Activated CD8-positive, alpha-beta memory T cell treated with anti-CD3 and anti-CD28 coated beads, Interleukin-2, amount 50 U/mL, for 4 hours (primary cell): ENCODE measurements around the gene ACTA1.
"Not testable (repeated sequence)": the region's sequence is repeated elsewhere in the genome, so short reads cannot be mapped to it uniquely, and the experiment has no call there.

Source experiments
- DNase-seq: peaks from one replicate; pipeline ENCODE4 v3.0.0-alpha.2; 2020

Gene ACTA1

DNA sequence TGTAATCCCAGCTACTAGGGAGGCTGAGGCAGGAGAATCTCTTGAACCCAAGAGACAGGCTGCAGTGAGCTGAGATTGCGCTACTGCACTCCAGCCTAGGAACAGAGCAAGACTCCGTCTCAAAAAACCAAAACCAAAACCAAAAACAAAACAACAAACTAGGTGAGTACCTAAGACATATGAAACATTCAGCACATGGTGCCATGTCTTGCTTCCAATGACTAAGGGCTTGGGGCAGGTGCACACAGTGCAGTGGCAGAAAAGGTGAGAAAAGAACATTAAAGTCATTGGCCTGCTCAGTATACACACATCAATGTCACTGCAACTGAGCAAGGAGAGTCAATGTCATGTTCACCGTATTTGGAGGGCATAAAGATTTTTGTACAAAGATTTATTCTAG lies 4.1 kb upstream of the ACTA1 start:
- no peak for DNase-seq

DNA sequence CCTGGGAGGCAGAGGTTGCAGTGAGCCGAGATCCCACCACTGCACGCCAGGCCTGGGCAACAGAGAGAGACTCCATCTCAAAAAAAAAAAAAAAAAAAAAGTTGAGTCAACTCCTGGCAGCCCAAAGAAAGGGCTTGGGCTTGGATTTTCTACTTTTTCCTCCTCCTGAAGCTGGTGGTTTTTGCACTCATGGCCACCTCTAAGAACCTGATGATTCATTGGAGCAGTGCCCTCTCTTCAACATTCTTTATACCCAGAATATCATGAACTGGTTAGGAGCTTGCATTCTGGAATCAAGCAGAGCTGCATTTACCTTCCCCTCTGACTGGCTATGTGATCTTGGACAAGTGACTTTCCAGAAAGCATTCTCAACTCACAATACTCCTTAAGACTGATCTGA lies 3.5 kb upstream of the ACTA1 start:
- no peak for DNase-seq

DNA sequence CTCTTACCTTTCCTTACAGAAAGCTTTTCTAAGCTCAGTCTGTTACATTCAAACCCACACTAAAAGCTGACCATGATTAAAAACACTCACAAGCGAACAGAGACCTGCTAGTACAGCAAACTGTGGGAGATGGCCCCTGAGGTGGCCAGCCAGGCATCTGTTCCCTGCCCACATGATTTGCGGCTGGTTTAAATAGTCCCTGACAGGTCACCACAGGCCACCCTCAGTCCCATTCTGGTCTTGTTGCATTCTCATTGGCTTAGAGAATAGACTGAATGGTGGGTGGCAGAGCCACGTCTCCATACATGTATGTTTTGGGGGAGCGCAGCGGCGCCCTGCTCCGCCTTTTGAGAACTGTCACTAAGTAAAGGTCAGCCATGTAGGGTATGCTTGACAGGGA lies 2.3 kb upstream of the ACTA1 start:
- no peak for DNase-seq

DNA sequence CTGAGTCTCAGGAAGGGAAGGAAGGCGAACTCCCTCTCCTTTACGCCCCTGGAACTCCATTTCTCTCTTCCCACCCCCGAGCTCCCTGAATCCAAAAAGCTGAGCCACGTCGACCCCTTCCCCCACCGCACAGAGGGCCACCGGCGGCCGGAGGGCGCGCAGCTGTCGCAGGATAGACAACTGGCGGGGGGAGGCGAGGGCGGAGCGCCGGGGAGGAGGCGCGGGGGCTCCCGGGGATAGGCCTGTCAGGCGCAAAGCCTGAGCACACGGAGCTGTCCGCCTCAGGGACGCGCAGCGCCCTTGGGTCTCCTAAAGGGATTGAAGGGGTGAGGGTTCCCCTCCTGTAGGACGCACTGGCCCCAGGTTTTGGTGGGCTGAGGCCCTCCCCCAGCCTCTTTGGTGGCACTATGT lies 752 bp upstream of the ACTA1 start:
- DNase-seq: no peak

DNA sequence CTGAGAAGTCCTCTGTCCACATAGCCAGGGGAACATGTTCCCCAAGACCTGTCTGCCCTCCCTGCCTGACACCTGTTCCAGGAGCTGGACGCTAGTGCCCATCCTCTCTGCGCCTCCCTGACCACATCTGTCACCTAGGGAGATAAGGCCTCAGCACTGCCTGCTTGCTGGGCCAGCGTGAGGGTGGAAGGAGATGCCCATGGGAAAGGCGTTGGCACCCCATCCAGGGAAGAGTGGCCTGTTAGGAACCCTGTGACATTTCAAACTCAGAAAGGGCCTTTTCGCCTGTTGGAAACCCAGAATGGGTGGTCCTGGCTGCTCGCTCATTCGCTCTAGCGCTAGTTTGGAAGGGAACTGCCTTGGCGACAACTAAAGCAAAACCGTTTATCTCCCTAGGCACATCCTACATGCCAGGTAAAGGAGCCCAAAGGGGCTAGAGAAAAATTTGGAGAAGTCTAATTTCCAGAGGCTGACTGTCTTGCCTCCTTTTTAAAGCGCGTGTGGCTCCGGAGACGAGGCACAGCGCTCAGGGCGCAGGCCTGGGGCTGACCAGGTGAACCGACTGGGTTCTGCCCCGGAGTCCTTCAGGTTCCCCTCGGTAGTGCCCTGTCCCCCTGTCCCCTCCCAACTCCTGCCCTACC lies 410 bp downstream of the ACTA1 start:
- DNase-seq: no peak

DNA sequence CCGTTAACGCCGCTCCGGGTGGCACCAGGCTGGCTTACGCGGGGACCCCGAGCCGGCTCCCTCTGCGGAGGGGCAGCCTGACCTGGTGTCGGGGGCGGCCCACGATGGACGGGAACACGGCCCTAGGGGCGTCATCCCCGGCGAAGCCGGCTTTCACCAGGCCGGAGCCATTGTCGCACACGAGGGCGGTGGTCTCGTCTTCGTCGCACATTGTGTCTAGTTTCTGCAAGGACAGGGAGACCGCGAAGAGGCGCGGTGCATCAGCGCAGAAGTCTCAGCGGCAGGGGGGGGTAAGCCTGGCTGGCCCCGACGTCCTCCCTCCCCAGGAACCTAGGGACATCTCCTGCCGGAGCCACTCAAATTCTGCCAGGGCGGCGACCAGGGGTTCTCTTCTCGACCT lies 989 bp downstream of the ACTA1 start:
- no peak for DNase-seq

DNA sequence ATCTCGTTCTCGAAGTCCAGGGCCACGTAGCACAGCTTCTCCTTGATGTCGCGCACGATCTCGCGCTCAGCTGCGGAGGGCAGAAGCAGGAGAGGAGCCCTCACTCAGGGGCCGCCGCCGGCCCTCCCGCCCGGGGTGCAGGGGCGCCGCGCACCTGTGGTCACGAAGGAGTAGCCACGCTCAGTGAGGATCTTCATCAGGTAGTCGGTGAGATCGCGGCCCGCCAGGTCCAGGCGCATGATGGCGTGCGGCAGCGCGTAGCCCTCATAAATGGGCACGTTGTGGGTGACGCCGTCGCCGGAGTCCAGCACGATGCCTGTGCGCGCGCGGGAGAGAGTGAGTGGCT lies 1.8 kb downstream of the ACTA1 start:
- no peak for DNase-seq

DNA sequence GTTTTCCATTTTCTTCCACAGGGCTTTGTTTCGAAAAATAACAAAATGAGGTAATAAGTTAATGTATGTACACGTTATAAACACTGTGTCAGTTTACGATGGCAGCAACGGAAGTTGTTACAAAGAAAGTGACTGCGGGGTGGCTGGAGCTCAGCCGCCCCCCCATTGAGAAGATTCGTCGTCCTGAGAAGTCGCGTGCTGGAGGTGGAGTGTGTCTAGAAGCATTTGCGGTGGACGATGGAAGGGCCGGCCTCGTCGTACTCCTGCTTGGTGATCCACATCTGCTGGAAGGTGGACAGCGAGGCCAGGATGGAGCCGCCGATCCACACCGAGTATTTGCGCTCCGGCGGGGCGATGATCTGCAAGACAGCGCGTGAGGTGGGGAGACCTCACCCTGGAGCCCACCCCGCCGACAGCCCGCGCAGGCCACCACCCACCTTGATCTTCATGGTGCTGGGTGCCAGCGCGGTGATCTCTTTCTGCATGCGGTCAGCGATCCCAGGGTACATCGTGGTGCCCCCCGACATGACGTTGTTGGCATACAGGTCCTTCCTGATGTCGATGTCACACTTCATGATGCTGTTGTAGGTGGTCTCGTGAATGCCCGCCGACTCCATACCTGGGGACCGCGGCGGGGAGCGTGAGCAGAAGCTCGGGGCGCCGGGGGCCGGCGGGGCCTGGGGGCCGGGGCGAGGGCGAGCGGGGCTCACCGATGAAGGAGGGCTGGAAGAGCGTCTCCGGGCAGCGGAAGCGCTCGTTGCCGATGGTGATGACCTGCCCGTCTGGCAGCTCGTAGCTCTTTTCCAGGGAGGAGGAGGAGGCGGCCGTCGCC lies 2.4 kb downstream of the ACTA1 start:
- DNase-seq: no peak

DNA sequence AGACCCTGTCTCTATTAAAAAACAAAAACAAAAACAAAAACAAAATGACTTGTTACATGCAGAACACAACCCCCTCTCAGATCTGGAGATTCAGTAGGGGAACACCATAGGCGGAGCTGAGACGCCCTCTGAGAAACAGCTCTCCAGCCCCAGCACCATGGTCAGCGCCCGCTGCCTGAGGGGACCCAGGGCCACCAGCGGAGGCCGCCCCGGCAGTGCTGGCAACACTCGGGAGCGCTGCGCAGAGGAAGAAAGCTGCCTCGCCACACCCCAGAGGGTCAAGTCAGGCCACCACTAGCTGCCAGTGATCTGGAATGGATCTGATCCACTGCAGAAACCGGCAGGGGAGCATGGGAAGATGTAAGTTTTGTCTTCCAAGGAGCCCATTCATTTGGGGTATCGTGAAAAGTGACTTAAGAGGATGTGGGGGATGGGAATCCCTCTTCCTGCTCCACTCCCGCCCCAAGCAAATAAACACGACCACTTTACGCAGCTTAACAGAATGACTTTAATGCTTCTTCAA lies 3.1 kb downstream of the ACTA1 start:
- DNase-seq: peak; percentile 46

DNA sequence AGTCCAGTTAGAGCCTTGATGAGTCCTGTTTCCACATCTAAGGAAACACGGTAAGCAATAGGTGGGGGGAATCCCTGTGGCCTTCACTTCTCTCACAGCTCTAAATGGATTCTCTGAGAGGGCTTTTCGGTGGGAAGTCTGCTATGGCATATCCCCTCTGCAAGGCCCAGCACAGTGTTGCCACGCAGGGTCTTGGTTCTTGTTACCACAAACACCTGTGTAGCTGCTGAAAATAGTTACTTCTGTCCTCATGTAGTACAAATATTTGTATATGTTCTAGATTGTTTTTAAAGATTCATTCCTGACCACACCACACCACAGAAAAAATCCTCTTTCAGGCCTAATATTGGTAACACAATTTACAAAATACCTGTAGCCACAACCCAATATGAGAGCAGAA lies 5.6 kb downstream of the ACTA1 start:
- DNase-seq: no peak

DNA sequence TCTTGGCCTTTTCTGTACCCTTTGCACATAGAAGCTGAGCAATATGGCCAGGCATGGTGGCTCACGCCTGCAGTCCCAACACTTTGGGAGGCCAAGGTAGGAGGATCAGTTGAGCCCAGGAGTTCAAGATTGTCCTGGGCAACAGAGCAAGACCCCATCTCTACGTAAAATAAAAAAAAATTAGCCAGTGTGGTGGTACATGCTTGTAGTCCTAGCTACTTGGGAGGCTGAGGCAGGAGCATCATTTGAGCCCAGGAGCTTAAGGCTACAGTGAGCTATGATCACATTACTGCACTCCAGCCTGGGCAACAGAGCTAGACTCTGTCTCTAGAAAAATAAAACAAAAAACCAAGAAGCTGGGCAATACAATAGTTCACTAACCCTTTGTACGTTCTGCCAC lies 6.3 kb downstream of the ACTA1 start:
- DNase-seq: no peak

DNA sequence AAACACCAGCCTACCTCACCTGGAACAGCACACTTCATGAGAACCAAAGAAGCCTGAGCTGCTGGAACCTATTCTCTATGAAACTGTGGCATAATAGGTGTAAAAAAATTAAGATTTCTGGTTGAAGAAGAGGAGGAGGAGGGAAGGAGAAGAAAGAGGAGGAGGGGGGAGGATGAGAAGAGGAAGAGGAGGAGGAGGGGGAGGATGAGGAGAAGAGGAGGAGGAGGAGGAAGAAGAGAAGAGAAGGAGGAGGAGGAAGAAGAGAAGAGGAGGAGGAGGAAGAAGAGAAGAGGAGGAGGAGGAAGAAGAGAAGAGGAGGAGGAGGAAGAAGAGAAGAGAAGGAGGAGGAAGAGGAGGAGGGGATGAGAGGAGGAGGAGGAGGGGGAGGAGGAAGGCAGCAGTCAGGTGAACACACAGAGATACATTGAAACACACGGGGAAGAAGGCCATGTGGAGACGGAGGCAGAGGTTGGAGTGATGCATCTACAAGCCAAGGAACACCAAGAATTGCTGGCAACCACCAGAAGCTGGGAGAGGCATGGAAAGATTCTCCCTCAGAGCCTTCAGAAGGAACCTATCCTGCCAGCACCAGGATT lies 8.2 kb downstream of the ACTA1 start:
- no peak for DNase-seq

DNA sequence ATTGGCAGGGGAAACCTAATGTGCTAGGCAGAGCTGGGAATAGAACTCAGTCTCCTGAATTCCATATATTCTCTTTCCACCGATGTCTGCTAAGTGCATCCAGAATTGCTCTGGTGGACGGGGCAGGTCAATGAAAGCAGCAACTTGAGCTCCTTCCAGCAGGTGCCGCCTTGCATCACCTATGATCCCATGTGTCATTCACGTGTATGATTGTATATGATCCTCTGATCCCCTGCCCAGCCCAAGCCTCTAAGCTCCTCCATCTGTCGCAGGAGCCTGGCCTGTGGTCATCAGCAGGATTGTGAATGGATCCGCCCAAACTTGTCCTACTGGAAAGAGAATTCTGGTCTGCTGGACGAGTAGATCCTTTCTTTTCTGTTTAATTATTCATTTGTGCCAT lies 13.1 kb downstream of the ACTA1 start:
- DNase-seq: no peak

DNA sequence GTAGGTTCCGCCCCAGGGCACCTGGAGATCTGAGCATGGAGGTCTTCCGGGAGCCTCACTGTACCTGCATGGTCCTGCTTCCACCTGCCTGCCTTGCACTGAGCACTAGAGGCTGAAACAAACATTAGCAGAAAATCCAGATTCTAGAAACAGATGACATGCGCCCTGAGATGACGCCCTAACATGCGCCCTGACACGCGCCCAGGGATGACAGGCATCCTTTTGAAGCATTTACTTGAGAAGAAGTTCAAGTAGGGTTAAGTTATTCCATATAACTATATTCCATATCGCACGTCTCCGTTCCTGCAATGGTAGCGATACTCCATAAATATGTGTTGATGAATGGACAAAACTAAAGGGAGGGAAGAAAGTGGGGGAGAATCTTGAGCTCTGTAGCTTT lies 13.7 kb downstream of the ACTA1 start:
- no peak for DNase-seq

DNA sequence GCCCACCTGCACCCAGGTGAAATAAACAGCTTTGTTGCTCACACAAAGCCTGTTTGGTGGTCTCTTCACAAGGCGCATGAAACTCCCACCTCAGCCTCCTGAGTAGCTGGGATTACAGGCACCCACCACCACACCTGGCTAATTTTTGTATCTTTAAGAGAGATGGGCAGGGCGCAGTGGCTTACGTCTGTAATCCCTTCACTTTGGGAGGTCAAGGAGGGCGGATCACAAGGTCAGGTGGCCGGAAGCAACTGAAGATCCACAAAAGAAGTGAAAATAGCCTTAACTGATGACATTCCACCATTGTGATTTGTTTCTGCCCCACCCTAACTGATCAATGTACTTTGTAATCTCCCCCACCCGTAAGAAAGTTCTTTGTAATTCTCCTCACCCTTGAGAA lies 15.3 kb downstream of the ACTA1 start:
- not testable (repeated sequence) for DNase-seq

DNA sequence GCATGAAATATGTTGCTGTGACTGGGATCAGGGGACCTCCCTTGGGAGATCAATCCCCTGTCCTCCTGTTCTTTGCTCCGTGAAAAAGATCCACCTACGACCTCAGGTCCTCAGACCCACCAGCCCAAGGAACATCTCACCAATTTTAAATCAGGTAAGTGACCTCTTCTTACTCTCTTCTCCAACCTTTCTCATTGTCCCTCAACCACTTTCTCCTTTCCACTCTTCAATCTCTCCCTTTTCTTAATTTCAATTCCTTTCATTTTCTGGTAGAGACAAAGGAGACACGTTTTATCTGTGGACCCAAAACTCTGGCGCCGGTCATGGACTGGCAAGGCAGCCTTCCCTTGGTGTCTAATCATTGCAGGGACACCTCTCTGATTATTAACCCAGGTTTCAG lies 21.1 kb downstream of the ACTA1 start:
- not testable (repeated sequence) for DNase-seq

DNA sequence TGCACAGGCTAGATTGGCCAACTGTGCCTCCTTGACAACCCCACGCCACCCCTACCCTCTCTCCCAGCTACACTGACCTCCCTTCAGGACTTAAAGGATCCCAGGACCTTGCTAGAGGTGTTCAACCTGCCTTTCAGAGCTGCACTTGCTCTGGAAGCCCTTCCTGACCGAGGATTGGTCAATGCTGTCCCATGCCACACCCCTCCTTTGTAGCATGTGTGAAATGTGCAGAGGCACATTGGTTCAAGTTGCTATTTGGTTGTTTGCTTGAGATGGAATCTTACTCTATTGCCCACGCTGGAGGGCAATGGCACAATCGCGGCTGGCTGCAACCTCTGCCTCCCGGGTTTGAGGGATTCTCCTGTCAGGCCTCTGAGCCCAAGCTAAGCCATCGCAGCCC lies 21.8 kb downstream of the ACTA1 start:
- no peak for DNase-seq

DNA sequence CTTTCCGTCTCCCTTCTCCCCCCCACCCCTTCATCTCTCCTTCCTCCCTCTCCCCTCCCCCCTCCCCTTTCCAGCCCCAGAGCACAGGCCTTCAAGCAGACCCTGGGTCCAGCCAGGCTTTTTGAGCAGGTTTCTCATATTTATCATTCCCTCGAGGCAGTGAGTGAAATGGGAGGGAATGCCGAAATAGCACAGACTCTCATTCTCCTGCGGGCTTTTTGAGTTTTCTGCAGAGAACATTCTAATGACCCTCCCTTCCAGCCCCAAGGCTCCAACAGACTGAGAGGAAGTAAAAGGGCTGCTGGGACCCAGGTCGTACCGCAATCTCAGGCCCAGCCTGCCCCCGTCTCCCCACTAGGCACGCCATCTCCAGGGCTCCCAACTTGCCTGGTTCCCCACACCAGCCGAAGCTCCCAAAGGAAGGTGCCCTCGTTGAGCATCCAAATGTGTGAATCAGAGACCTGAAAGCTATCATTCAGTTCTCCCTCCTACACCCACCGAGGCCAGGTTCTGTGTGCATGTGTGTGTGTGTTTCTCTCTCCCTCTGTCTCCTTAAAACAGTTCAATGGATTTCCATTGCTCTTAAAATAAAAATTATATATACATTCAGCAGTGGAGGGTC lies 22.3 kb downstream of the ACTA1 start:
- no peak for DNase-seq

DNA sequence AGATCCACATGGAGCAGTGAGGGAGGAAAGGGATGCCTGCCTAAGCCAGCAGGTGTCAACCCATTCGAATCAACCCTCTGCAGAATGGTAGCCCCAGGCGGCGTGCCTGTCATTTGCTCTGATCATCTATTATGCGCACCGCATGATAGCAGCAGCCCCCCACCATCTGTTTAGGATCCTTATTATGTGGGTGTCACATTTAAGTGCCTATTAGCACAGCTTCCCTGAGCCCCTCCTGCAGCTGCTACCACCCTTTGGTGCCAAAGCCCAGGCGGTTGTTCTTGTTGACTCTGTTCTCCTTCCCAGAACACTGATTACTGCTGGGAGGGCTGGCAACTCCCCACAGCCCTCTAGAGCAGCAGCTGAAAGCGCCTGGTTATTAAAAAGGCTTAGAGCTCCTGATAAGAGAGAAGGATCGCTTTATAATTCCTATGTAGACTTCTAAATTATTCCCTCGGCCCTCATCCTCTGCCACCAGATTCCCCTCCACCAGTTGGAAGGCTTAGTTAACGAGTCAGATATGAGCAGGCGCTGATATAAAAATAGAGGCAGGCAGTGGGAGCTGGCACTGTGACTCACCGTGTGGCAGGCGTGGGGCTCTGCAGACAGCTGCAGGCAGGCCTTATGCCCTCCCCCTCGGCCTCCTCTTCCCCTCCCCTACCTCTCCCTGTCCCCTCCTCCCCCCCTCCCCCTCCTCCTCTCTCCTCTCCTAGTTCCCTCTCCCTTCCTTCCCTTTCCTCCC lies 23.0 kb downstream of the ACTA1 start:
- no peak for DNase-seq

DNA sequence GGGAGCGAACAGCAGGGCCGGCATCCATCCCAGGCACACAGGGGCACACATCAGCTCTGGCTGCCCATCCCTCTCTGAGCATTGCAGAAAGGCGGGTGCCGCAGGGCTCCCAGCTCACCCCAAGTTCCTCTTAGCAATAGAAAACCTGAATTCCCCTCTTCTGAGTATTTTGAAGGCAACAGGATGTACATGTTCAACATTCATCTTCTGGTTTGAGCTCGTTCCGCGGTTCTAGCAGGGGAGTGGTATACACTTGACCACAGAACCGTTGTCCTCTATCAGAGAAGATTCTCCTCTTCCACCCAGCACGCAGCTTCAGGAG lies 23.6 kb downstream of the ACTA1 start:
- no peak for DNase-seq

DNA sequence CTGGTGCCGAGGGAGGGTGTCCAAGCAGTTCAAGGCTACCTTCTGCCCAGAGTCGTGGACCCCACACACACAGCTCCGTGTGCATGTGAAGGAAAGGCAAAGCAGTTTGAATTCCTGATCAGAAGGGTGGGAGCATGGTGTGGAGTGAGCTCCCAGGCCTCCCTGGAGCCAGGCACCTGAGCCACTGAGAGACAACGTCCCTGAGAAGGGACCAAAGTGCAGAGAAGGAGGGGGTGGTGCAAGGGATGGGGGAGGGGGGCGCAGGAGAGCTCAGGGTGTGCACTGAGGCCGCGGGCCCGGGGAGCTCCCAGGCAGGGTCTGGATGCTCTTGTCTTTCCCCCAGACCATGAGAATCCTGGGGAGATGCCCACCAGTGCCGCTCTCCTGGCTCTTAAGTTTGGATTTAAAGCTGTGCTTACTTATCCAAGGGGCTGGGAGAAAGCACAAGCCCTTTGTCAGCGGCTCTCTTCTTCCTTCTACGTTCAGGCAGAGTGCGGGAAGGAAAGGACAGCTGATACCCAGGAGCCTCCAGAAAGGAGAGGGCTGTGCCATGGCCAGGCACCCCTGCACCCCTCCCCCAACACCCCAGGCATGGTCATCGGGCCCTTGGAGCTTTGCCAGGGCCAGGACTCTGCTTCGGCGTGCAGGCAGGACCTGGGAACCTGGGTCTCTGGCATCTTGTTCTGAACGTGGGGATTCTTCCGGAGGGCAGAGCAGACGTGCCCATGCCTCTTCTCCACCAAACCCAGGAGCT lies 24.1 kb downstream of the ACTA1 start:
- no peak for DNase-seq

DNA sequence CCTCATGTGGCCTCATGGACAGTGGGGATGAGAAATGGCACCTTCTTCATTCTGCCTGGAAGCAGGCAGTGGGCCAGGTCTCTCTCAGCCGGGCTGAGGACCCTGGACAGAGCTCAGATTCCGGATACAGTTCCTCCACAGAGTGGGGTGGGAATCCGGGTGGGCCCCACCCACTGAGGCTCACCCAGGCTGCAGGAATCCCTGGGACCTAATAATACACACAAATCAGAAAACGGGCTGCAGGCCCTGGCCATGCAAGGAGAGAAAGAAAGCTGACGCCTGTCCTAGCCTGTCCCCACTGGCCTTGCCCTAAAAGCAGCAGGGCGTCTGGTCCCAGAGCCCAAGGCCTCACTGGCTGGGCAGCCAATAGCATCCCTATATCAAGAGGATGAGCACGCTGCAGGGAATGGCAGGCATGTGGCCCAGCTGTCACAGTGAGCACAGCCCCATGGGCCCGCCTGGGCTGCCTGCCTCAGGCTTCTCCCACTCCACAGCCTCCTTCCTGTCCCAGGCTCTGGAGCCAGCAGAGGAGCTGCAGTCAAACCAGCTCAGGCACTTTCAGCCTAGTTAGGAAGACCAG lies 25.3 kb downstream of the ACTA1 start:
- DNase-seq: no peak
